ENCODE data around the gene EXOSC5. TPM values are rescaled to one million over a fixed set of nuclear protein-coding genes. Genes with fewer than 3 reads are reported as not detected.
"Not testable (repeated sequence)": the region's sequence is repeated elsewhere in the genome, so short reads cannot be mapped to it uniquely, and the experiment has no call there.

Gene EXOSC5
- 10 to 100 TPM; 24.4 to 36.0 TPM for total RNA-seq

DNA sequence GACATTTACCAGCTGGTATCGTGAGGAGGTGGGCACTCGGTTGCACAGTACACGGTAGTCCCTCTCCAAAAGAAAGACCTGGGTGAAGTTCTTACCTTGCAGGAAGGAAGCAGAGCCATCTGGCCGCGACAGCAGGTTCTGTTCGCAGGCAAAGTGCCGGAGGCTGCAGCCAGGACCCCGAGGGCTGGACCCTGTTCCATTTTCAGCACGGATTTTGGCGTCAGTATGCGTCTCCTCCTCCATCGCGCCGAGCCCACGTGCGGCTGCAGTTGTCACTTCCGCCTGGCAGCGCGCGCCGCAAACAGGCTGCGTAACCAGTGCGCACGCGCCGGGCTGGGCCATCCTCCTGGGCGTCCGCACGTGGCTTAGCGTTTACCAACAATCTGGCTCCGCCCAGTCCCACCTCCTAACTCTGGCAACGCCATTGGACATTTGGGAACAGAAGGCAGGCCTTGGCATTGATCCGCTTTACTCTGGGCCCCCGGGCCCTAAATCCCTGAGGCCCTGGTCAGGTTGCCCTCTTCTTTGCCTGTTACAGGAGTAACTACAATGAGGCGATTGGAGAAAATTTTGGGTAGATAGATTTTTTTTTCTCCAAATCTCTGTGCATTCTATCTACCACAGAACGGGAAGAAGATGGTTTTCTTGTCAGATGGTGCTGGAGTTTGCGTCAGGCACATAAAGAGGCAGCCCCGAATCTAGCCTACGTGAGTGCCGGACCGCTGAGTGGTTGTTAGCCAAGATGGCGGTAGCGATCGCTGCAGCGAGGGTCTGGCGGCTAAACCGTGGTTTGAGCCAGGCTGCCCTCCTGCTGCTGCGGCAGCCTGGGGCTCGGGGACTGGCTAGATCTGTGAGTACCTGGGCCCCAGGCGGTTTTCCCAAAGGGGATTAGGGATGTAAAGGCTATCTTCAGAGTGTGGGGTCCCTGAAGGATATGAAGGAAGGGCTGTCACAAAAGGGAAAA is at the start of gene EXOSC5, which contains the start of gene BCKDHA:
EXOSC5 (minus strand) TSS at position 274 of the 964 bp plus-strand sequence; CDS start at position 243, 31 bp downstream.
BCKDHA (plus strand) TSS at position 733 of the 964 bp plus-strand sequence; CDS start at position 743, 10 bp downstream.
- H3K27ac Mint-ChIP-seq: peak within 1 kb of the TSS; percentile 97
- peaks cover 37% of the 10 kb centered on the region for H3K4me1 Mint-ChIP-seq
- no peaks in the 10 kb centered on the region for H3K36me3 Mint-ChIP-seq
- no peaks in the 10 kb centered on the region for H3K27me3 Mint-ChIP-seq
- peak; percentile 100 for DNase-seq
- peak within 1 kb of the TSS; percentile 97 for H3K4me3 Mint-ChIP-seq
- H3K9me3 Mint-ChIP-seq (ENCODE audit: low read depth): no peaks in the 10 kb centered on the region
- CTCF ChIA-PET: interaction anchor here (1.3 kb wide), 1 partner anchor 34 kb away, joined by 3 read pairs; no protein-coding TSS in a partner anchor
- peak; percentile 98 for ATAC-seq

DNA sequence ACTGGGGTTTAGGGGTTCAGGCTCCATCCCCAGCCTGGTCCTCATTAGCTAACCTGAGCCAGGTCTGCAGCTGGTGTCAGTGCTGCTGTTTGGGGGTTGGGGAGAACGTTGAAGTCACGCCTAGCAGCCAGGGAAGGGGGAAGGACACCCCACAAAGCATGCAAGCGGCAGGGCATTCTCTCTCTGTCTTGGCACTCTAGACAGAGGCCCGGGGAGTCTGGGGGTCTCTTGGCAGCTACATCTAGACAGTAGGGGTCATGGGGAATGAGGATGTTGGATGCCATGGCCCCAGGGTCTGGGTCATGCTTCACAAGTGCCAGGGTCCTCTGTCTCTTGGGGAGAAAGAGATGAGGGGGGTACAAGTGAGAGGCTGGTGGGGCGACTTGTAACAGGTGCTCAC is 48.4 kb upstream of the EXOSC5 start:
- CTCF ChIA-PET: interaction anchor here (0.6 to 9.6 kb wide), 3 partner anchors 93 to 148 kb away, joined by 3 to 132 read pairs (median 3); no protein-coding TSS in a partner anchor
- Mint-ChIP-seq H3K36me3 (no peaks in the 10 kb centered on the region), H3K27me3 (peaks cover 11% of the 10 kb centered on the region)

DNA sequence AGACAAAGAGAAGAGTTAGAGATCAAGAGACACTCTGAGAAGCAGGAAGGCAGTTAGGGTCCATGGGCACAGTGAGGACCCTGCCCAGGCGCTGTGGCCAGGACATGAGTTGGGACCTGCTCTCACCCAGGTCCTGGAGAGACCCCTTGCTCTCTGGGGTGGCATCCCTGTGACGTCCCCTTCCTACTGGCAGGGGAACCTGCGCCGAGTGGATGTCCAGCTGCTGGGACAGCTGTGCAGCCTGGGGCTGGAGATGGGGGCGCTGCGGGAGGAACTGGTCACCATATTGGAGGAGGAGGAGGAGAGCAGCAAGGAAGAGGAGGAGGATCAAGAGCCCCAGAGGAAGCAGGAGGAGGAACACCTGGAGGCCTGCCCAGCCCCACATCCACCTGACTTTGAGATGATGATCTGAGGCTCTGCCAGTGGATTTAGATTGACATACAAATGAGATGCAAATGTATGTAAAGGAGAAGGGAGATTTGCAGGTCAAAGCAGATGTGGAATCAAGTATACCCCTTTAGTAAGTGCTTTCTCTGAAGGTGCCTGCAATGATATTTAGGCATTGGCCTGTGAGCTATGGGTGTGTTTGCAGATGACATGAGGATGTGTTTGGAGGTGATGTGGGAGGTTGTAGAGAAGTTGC is 46.8 kb upstream of the EXOSC5 start:
- H3K27me3 Mint-ChIP-seq: peaks cover 11% of the 10 kb centered on the region
- H3K4me3 Mint-ChIP-seq: no peak overlapping the region
- CTCF ChIA-PET: interaction anchor here (2.1 kb wide), 1 partner anchor 126 kb away, joined by 5 read pairs; no protein-coding TSS in a partner anchor
- DNase-seq (no peak), ATAC-seq (no peak)
- no peaks in the 10 kb centered on the region for H3K9me3 Mint-ChIP-seq (ENCODE audit: low read depth)
- H3K36me3 Mint-ChIP-seq: no peaks in the 10 kb centered on the region
- no peak overlapping the region for H3K27ac Mint-ChIP-seq
- H3K4me1 Mint-ChIP-seq: peaks cover 7% of the 10 kb centered on the region

More for the DNA sequence above, 48.4 kb upstream of the EXOSC5 start:
- peaks cover 13% of the 10 kb centered on the region for H3K4me1 Mint-ChIP-seq
- H3K9me3 Mint-ChIP-seq (ENCODE audit: low read depth): no peaks in the 10 kb centered on the region
- ATAC-seq: no peak
- no peak overlapping the region for H3K4me3 Mint-ChIP-seq
- DNase-seq: no peak
- H3K27ac Mint-ChIP-seq: no peak overlapping the region

DNA sequence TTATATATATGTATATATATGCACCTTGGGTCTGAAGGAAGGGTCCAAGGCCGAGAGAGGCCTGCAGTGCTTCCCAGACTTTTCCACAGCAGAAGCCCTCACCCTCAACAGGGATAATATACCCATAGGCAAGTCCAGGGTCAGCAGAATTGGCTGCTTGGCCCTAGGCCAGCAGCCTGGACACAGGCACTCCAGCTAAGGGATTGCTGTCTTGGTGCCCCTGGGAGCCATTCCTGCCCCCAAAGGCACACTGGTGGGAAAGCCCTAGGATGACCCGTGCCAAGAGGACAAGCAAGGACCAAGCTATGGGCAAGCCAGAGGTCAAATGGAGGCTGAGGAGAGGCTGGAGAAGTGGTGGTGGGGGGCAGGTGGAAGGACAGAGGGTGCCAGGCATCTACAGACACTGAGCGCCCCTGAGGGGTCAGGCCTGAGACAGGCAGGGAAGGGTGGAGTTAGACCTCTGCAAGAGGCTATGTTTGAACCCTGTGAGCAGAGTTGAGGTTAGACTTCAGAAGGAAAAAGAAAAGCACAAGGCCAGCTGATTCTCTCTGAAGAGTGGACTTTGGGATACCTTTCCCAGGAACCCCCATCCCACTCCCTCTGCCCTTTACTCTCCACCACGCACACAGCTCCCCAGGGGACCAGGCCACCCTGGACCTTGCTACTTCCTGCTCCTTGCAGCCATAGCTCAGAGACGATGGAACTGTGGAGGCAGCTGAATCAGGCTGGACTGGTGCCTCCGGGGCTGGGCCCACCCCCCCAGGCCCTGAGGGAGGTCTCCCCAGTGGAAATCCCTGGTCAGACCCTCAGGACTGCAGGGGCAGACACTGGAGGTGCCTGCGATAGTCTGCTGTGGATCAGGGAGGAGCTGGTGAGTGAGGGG is 45.6 kb upstream of the EXOSC5 start, which contains the start of gene ERICH4:
ERICH4 (plus strand) TSS at position 684 of the 883 bp plus-strand sequence; CDS start at position 698, 14 bp downstream.
- H3K4me3 Mint-ChIP-seq: no peak within 1 kb of the TSS

DNA sequence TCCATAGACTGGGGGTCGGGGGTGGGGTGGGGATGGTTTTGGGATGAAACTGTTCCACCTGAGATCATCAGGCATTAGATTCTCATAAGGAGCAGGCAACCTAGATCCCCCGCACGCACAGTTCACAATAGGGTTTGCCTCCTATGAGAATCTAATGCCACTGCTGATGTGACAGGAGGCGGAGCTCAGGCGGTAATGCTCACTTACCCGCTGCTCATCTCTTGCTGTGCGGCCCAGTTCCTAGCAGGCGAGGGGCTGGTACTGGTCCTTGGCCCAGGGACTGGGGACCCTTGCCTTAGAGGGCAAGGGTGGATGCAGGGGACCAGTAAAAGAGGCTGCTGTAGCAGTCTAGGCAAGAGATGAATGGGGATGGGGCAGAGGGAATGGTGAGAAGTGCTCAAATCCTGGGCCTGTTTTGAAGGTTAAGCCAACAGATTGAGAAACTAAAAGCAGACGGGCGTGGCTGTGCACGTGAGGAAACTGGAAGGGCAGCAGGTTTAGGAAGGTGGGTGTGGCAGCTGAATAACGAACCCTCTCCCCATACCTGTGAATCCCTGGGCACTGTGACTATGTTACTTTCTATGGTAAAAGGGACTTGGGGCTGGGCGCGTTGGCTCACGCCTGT is 44.3 kb upstream of the EXOSC5 start:
- Mint-ChIP-seq H3K27ac (no peak overlapping the region), H3K4me3 (no peak overlapping the region), H3K36me3 (peaks cover 7% of the 10 kb centered on the region), H3K9me3 (ENCODE audit: low read depth) (no peaks in the 10 kb centered on the region), H3K27me3 (peaks cover 2% of the 10 kb centered on the region), H3K4me1 (peaks cover 19% of the 10 kb centered on the region)
- no peak for ATAC-seq
- DNase-seq: no peak
- CTCF ChIA-PET: interaction anchor here (2.1 to 7.0 kb wide), 3 partner anchors 8 to 77 kb away, joined by 5 to 63 read pairs (median 11); partner anchors contain the start of gene B9D2

More for the DNA sequence above, 45.6 kb upstream of the EXOSC5 start, which contains the start of gene ERICH4:
- CTCF ChIA-PET: interaction anchor here (0.9 to 2.1 kb wide), 5 partner anchors 96 to 154 kb away, joined by 3 to 6 read pairs (median 5); no protein-coding TSS in a partner anchor
- Mint-ChIP-seq H3K27ac (no peak within 1 kb of the TSS), H3K4me1 (peaks cover 16% of the 10 kb centered on the region), H3K36me3 (peaks cover 5% of the 10 kb centered on the region), H3K9me3 (ENCODE audit: low read depth) (no peaks in the 10 kb centered on the region), H3K27me3 (peaks cover 8% of the 10 kb centered on the region)
- no peak for ATAC-seq
- no peak for DNase-seq

DNA sequence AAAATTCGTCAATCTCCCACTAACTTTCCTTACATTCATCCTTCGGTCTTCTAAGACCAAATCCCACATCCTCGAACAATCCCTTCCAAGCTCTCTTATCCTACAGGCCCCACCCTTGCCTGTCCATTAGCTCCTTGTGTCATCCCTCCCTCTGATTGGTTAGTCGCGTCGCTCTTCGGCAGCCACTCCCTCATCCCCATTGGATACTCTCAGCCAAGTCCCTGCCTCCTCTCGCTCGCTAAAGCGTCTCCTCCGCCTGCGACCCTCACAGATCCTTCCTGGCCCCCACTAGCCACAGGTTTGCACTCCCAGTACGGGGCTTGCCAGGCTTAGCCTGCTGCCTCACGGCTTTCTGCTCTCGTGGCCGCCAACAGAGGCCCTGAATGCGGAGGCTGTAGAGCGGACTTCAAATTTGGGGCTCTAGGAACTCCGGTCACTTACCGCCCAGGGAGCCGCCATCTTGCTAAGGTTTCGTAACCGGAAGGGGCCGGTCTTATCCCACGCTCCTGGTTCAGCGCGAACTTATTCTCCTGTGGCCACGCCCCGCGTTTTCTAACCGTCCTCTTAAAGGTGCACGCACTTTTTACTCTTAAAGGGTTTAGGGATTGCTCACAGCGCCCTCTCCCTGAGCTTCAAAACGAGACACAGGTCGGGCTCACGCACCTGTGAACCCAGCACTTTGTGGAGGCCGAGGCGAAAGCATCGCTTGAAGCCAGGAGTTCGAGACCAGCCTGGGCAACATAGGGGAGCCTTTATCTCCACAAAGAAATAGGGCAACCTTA is 42.5 kb upstream of the EXOSC5 start, which contains the start of gene DMAC2:
DMAC2 (minus strand) TSS at position 472 of the 782 bp plus-strand sequence; CDS start at position 459, 13 bp downstream.
- Mint-ChIP-seq H3K4me1 (peaks cover 19% of the 10 kb centered on the region), H3K36me3 (peaks cover 7% of the 10 kb centered on the region), H3K9me3 (ENCODE audit: low read depth) (no peaks in the 10 kb centered on the region), H3K27ac (no peak within 1 kb of the TSS), H3K4me3 (no peak within 1 kb of the TSS), H3K27me3 (no peaks in the 10 kb centered on the region)
- ATAC-seq: peak; percentile 96
- CTCF ChIA-PET: interaction anchor here (0.7 to 7.0 kb wide), 25 partner anchors 8 to 1299 kb away, joined by 3 to 63 read pairs (median 4); partner anchors contain the start of genes B9D2, CEACAM21 and HNRNPUL1
- DNase-seq: peak; percentile 99

DNA sequence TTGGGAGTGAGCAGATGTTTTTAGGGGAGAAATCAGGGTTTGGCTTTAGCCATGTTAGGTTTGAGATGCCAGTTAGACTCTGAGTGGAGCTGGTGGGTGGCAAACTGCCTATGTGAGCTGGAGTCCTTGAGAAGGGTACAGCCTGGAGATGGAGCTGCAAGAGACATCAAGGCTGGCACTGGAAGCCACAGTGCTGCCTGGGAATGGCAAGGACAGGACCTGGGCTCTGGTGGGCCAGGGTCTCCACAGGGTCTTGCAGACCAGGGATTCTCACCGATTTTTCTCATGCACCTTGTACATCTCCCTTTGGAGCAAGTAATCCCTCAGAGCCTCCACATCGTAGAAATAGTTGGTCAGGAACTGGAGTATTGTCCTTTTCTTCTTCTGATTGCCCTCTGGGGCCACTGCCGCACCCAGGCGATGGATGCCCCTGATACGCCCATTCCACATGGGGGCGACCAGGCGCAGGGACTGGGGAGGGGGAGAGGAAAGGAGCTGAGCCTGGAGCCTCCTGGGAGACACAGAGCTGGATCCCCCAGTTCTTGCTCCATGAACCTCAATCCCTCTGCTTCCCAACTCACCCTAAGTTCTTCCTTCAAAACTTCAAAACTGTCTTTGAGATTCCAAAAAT is 40.9 kb upstream of the EXOSC5 start:
- H3K27ac Mint-ChIP-seq: peak overlapping the region; percentile 13
- H3K36me3 Mint-ChIP-seq: peaks cover 7% of the 10 kb centered on the region
- DNase-seq (no peak), ATAC-seq (no peak)
- H3K4me3 Mint-ChIP-seq: peak overlapping the region; percentile 25
- no peaks in the 10 kb centered on the region for H3K9me3 Mint-ChIP-seq (ENCODE audit: low read depth)
- CTCF ChIA-PET: interaction anchor here (0.7 to 7.0 kb wide), 4 partner anchors 12 to 136 kb away, joined by 3 to 63 read pairs (median 4); no protein-coding TSS in a partner anchor
- peaks cover 19% of the 10 kb centered on the region for H3K4me1 Mint-ChIP-seq
- H3K27me3 Mint-ChIP-seq: no peaks in the 10 kb centered on the region

DNA sequence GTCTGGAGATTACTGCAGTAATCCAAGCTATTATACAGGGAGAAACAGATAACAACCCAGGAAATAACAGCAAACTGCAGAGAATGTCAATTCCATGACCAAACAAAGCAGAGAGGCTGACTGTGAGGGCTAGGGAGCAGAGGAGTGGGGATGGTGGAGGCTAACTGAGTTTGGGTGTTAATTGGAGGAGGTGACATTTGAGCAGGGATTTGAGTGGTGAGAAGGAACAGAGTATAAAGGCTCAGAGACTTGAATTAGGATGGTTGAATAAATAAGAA is 39.5 kb upstream of the EXOSC5 start:
- H3K27ac Mint-ChIP-seq: no peak overlapping the region

DNA sequence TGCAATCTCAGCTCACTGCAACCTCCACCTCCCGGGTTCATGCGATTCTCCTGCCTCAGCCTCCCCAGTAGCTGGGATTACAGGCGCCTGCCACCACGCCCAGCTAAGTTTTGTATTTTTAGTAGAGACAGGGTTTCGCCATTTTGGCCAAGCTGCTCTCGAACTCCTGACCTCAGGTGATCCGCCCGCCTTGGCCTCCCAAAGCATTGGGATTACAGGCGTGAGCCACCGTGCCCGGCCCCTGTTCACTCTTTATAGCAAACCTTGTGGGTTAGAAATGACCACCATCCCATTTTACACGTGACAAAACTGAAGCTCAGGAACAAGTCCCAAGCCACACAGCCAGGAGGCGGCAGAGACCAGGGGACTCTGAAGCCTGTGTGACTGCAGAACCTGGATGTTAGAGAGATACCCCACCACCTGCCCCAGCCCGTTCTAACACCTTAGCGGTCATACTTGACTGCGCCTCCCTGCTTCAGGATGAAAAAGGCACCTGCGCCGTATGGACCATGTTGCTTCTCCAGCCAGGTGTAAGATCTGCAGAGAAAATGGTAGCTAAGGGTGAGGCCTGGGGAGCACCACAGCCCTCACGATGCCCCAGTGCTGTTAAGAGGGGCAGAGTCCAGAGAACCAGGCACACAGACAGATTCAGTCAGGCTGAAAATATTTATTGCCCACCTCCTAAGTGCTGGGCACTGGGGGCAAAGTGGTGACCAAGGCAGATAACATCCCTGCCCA is 38.9 kb upstream of the EXOSC5 start:
- Mint-ChIP-seq H3K4me1 (peaks cover 19% of the 10 kb centered on the region), H3K4me3 (no peak overlapping the region), H3K36me3 (peaks cover 12% of the 10 kb centered on the region), H3K27me3 (no peaks in the 10 kb centered on the region), H3K27ac (no peak overlapping the region), H3K9me3 (ENCODE audit: low read depth) (no peaks in the 10 kb centered on the region)
- ATAC-seq (no peak), DNase-seq (no peak)
- CTCF ChIA-PET: interaction anchor here (1.2 to 7.0 kb wide), 2 partner anchors 14 to 128 kb away, joined by 3 to 63 read pairs; no protein-coding TSS in a partner anchor

More for the DNA sequence above, 39.5 kb upstream of the EXOSC5 start:
- peaks cover 19% of the 10 kb centered on the region for H3K4me1 Mint-ChIP-seq
- peaks cover 12% of the 10 kb centered on the region for H3K36me3 Mint-ChIP-seq
- no peak for ATAC-seq
- H3K4me3 Mint-ChIP-seq: no peak overlapping the region
- CTCF ChIA-PET: interaction anchor here (1.0 to 7.0 kb wide), 3 partner anchors 13 to 128 kb away, joined by 3 to 63 read pairs (median 4); no protein-coding TSS in a partner anchor
- no peak for DNase-seq
- H3K27me3 Mint-ChIP-seq: no peaks in the 10 kb centered on the region
- no peaks in the 10 kb centered on the region for H3K9me3 Mint-ChIP-seq (ENCODE audit: low read depth)

DNA sequence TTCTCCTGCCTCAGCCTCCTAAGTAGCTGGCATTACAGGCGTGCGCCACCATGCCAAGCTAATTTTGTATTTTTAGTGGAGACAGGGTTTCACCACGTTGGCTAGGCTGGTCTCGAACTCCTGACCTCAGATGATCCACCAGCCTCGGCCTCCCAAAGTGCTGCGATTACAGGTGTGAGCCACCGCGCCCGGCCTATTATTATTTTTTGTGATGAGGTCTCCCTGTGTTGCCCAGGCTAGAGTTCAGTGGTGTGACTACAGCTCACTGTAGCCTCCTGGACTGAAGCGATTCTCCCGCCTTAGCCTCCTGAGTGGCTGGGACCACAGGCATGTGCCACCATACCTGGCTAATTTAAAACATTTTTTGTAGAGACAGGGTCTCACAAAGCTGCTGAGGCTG is 38.2 kb upstream of the EXOSC5 start:
- CTCF ChIA-PET: interaction anchor here (1.2 to 7.0 kb wide), 2 partner anchors 14 to 127 kb away, joined by 3 to 63 read pairs; no protein-coding TSS in a partner anchor
- H3K36me3 Mint-ChIP-seq: peaks cover 13% of the 10 kb centered on the region
- not testable (repeated sequence) for DNase-seq; H3K27me3 Mint-ChIP-seq; H3K4me3 Mint-ChIP-seq; H3K9me3 Mint-ChIP-seq (ENCODE audit: low read depth); H3K27ac Mint-ChIP-seq; ATAC-seq
- H3K4me1 Mint-ChIP-seq: peaks cover 20% of the 10 kb centered on the region
